Right lobe of liver (tissue), 6 donors: ENCODE results near the gene C19orf44. TPM values are rescaled to one million over a fixed set of nuclear protein-coding genes. Genes with fewer than 3 reads are reported as not detected.

Experiments
- ATAC-seq, 4 donors: fragments of 200-7000 bp; cut with Tn5 transposase; one replicate each; pipeline ENCODE4 v1.9.1; 2020; ENCODE audit warnings: mild to moderate bottlenecking in 4 of 4, moderate library complexity in 4 of 4
- DNase-seq, 3 donors: peaks; one replicate each; pipeline ENCODE4 v3.0.0-alpha.2; 2020
- H3K27ac ChIP-seq, 3 donors: fragments of 200-600 bp; one replicate each; pipeline ENCODE4 v1.8.0; 2022
- H3K27me3 ChIP-seq, 2 donors: fragments of 200-600 bp; one replicate each; pipeline ENCODE4 v1.8.0; 2022
- H3K36me3 ChIP-seq, 4 donors: fragments of 200-600 bp; sonication (generic) in 1 of 4; one replicate each; pipeline versions ENCODE4 v1.5.1 to v1.8.0; 2017 to 2022; ENCODE audit warnings: control low read depth in 1 of 4
- H3K4me1 ChIP-seq, 4 donors: fragments of 200-600 bp; sonication (generic) in 1 of 4; one replicate each; pipeline versions ENCODE4 v1.5.1 to v1.8.0; 2017 to 2022; ENCODE audit warnings: control low read depth in 1 of 4
- H3K4me3 ChIP-seq, 3 donors: fragments of 200-600 bp; one replicate each; pipeline ENCODE4 v1.8.0; 2022
- H3K9me3 ChIP-seq, 4 donors: fragments of 200-600 bp; sonication (generic) in 1 of 4; one replicate each; pipeline versions ENCODE4 v1.5.1 to v1.8.0; 2017 to 2022; ENCODE audit warnings: control low read depth in 1 of 4
- POLR2A ChIP-seq: fragments of 450-650 bp; IDR thresholded peaks from one replicate; pipeline ENCODE4 v1.6.1; 2017; ENCODE audit warnings: antibody characterized with exemption, mild to moderate bottlenecking
- WGBS: methylation state at CpG from one replicate; pipeline ENCODE4 v1.1.6; 2018; ENCODE audit warnings: low coverage, low lambda C conversion rate; ENCODE audit not compliant: insufficient coverage; ENCODE audit errors: missing lambda C conversion rate; 5-methylcytosine and 5-hydroxymethylcytosine counted together
- intact Hi-C, 2 donors: fragments of 100-400 bp; cut with DNase I; formaldehyde crosslinking; loops; one replicate each; pipeline versions ENCODE4 v1.11.2 to v1.14.1; 2022
- total RNA-seq, 6 experiments: library from RNA; depleted of rRNA in 2 of 6; stranded (reverse); fragments of >200 nt in 2 of 6; fragmentation: NEBNext Ultra II Directional in 3 of 6; extraction: Animal tissue kit (Norgen Biotek cat#: 25700) in 3 of 6; gene quantifications; one replicate each; pipeline versions ENCODE4 v1.1.0 to v1.2.4, GENCODE V29; 2016 to 2023
- TF ChIP-seq, protein P1 (sequence below), 4 donors: fragments of 200-600 bp in 3 of 4; fragments of 450-650 bp in 1 of 4; IDR thresholded peaks; one replicate each; pipeline versions ENCODE4 v1.5.1 to v1.8.0; 2016 to 2022; ENCODE audit warnings: antibody characterized with exemption in 4 of 4, mild to moderate bottlenecking in 2 of 4
- donor health status: DM: no; HTN: yes; CAD: no.
- donor health status: DM: no; HTN: no; CAD: no.
- donor health status: DM: no; HTN: no; CAD: no.
- donor health status: DM: no; HTN: yes; CAD: no.
- donor health status: DM: no; HTN: yes; CAD: no.

Gene C19orf44
- total RNA-seq, 6 experiments from 2014 or later = 1.8 to 4.3 (median 2.5) TPM

GRCh38 chr19:16457954-16458331 lies 38.3 kb upstream of the C19orf44 start:
- intact Hi-C loops = no loop called here
- WGBS = 31% methylated on average over 4 of the region's 8 CpGs
- Histone ChIP-seq H3K4me1 (peaks cover 0 to 46% (median 22%) of the 10 kb centered on the region in 4 donors), H3K27me3 (no peaks in the 10 kb centered on the region), H3K4me3 (no peak overlapping the region), H3K27ac (no peak overlapping the region), H3K36me3 (no peaks in the 10 kb centered on the region), H3K9me3 (no peaks in the 10 kb centered on the region)
- DNase-seq (no peak), ATAC-seq (no peak)
- TF ChIP-seq, protein P1, sequence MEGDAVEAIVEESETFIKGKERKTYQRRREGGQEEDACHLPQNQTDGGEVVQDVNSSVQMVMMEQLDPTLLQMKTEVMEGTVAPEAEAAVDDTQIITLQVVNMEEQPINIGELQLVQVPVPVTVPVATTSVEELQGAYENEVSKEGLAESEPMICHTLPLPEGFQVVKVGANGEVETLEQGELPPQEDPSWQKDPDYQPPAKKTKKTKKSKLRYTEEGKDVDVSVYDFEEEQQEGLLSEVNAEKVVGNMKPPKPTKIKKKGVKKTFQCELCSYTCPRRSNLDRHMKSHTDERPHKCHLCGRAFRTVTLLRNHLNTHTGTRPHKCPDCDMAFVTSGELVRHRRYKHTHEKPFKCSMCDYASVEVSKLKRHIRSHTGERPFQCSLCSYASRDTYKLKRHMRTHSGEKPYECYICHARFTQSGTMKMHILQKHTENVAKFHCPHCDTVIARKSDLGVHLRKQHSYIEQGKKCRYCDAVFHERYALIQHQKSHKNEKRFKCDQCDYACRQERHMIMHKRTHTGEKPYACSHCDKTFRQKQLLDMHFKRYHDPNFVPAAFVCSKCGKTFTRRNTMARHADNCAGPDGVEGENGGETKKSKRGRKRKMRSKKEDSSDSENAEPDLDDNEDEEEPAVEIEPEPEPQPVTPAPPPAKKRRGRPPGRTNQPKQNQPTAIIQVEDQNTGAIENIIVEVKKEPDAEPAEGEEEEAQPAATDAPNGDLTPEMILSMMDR (IDR thresholded peaks at IDR 0.05) = no peak
- no peak for TF ChIP-seq POLR2A

DNA sequence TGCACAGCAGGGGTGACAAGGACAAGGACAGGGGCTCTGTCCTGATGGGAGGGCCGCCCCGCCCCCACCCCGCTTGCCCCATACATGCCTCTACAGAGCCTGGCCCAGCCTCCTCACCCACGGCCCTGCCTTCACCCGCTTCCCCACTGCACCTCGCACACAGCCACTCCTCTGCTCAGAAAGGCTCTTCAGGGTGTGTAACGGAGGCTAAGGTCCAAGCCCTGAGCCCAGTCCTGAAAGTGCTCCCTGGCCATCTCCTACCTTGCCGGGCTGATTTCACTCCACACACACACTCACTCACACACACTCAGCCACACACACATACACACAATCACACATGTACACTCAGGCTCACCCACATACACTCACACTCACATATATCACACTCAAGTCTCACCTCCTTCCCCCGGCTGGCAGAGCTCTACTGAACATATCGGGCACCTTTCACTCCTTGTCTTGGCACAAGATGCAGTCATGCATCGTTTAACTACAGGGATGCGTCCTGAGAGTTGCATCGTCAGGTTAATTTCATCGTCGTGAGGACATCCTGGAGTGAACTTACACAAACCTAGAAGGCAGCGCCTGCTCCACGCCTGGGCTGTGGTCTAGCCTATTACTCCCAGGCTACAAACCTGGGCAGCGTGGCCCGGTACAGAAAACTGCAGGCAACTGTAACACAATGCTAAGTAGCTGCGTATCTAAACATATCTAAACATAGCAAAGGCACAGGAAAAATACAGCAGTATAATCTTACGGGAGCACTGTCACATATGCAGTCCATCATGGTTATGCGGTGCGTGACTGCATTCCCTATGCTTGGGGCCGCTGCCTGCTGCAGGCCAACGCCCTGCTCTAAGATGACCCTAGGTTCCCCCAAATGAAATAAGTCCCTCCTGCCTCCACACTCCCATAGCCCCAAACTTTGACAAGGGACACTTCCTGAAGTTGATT lies 37.5 kb upstream of the C19orf44 start:
- H3K27ac ChIP-seq = no peak overlapping the region
- H3K9me3 ChIP-seq = no peaks in the 10 kb centered on the region
- no peaks in the 10 kb centered on the region for H3K27me3 ChIP-seq
- no peaks in the 10 kb centered on the region for H3K36me3 ChIP-seq
- H3K4me3 ChIP-seq = no peak overlapping the region
- peaks cover 0 to 53% (median 26%) of the 10 kb centered on the region in 4 donors for H3K4me1 ChIP-seq
- WGBS = 63% methylated on average over 16 of the region's 25 CpGs
- no peak for ATAC-seq
- no peak for DNase-seq
- no peak for TF ChIP-seq POLR2A
- TF ChIP-seq, protein P1 (IDR thresholded peaks at IDR 0.05) = no peak
- intact Hi-C loops = no loop called here

GRCh38 chr19:16459680-16460079 lies 36.5 kb upstream of the C19orf44 start:
- intact Hi-C loops = no loop called here
- no peak for TF ChIP-seq POLR2A
- TF ChIP-seq, protein P1 (IDR thresholded peaks at IDR 0.05) = no peak
- H3K27me3 ChIP-seq = no peaks in the 10 kb centered on the region
- H3K4me3 ChIP-seq = no peak overlapping the region
- WGBS = 51% methylated on average over 3 of the region's 3 CpGs
- H3K27ac ChIP-seq = no peak overlapping the region
- no peaks in the 10 kb centered on the region for H3K9me3 ChIP-seq
- no peaks in the 10 kb centered on the region for H3K36me3 ChIP-seq
- DNase-seq = no peak
- peaks cover 0 to 54% (median 26%) of the 10 kb centered on the region in 4 donors for H3K4me1 ChIP-seq
- ATAC-seq = no peak

DNA sequence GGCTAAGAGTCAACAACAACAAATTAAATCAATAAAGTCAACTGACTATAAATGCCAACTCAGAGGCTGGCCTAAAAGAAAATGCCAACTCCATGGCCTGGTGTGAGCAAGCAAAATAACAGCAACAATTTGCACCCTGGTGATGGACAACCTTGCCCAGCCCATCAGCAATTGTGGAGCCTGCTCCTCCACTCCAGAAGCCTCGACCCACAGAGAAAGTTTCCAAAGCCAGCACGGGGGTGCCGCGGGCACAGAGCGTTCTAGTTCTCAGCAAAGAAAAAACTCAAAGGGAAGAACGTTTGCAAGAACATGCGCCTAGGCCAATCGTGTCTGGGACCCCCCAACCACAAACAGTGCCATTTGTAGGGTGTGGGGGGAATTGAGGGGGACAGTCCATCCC lies 35.7 kb upstream of the C19orf44 start:
- intact Hi-C loops = no loop called here
- TF ChIP-seq POLR2A = no peak
- TF ChIP-seq, protein P1 (IDR thresholded peaks at IDR 0.05) = no peak
- Histone ChIP-seq H3K9me3 (no peaks in the 10 kb centered on the region), H3K27me3 (no peaks in the 10 kb centered on the region), H3K27ac (no peak overlapping the region), H3K36me3 (no peaks in the 10 kb centered on the region), H3K4me3 (no peak overlapping the region), H3K4me1 (peaks cover 0 to 49% (median 25%) of the 10 kb centered on the region in 4 donors)
- WGBS = 53% methylated on average over 6 of the region's 8 CpGs
- ATAC-seq (no peak), DNase-seq (no peak)
